ENCODE data around the gene ACR.
A peak's percentile ranks its signal among the peaks of the same experiment; 100 is the strongest.

ACR gene

GRCh38 chr22:50698546-50698945 is 39.5 kb upstream of the ACR start:
- no peak overlapping the region for H3K4me3 ChIP-seq (ENCODE audit: low read depth, low read length)
- TF ChIP-seq MYC (IDR thresholded peaks at IDR 0.05; ENCODE audit: low read depth, low read length) (no peak), MAX (IDR thresholded peaks at IDR 0.05; ENCODE audit: low read depth, low read length) (no peak), POLR2A (IDR thresholded peaks at IDR 0.05; ENCODE audit: extremely low read depth, insufficient read length) (no peak)
- TF ChIP-seq, protein P1, sequence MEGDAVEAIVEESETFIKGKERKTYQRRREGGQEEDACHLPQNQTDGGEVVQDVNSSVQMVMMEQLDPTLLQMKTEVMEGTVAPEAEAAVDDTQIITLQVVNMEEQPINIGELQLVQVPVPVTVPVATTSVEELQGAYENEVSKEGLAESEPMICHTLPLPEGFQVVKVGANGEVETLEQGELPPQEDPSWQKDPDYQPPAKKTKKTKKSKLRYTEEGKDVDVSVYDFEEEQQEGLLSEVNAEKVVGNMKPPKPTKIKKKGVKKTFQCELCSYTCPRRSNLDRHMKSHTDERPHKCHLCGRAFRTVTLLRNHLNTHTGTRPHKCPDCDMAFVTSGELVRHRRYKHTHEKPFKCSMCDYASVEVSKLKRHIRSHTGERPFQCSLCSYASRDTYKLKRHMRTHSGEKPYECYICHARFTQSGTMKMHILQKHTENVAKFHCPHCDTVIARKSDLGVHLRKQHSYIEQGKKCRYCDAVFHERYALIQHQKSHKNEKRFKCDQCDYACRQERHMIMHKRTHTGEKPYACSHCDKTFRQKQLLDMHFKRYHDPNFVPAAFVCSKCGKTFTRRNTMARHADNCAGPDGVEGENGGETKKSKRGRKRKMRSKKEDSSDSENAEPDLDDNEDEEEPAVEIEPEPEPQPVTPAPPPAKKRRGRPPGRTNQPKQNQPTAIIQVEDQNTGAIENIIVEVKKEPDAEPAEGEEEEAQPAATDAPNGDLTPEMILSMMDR (IDR thresholded peaks at IDR 0.05; ENCODE audit: low read depth, low read length): no peak
- peak; percentile 36 for DNase-seq (ENCODE audit: low read depth)

DNA sequence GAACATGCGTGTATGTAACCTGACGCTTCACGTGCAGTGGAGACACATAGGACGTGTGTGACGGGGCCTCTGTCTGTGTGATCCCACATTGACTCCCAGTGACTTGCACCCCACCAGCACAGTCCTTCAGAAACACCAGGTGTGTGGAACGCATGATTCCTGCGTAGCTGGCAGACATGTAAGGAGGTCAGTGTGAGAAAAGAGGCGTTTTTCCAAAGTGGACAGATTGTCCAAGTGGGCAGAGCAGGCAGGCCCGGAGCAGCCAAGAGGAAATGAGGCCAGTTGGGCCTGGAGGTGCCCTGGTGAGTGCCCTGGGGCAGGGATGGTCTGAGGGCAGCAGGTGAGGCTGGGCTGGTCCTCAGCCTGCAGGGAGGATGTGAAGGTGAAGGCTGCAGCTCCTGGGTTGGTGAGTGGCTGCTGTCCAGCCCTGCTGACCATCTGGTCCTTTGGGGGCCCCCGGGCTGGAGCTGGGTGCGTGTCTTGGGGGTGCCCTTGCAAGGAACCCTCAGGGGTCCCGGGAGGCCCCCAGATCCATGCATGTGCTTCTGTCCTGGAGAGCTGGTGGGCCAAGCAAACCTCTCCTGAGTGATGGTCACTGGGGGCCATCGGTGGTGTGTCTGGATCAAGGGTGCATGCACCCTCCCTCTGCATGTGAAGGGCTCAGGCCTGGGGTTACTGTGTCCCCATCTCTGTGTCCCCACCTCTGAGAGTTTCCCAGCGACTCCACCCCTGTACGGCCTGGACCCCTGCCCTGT is 38.8 kb upstream of the ACR start:
- no peak for DNase-seq (ENCODE audit: low read depth)
- no peak overlapping the region for H3K4me3 ChIP-seq (ENCODE audit: low read depth, low read length)
- no peak for TF ChIP-seq MYC (IDR thresholded peaks at IDR 0.05; ENCODE audit: low read depth, low read length)
- TF ChIP-seq MAX (IDR thresholded peaks at IDR 0.05; ENCODE audit: low read depth, low read length): no peak
- TF ChIP-seq, protein P1 (IDR thresholded peaks at IDR 0.05; ENCODE audit: low read depth, low read length): no peak
- no peak for TF ChIP-seq POLR2A (IDR thresholded peaks at IDR 0.05; ENCODE audit: extremely low read depth, insufficient read length)

DNA sequence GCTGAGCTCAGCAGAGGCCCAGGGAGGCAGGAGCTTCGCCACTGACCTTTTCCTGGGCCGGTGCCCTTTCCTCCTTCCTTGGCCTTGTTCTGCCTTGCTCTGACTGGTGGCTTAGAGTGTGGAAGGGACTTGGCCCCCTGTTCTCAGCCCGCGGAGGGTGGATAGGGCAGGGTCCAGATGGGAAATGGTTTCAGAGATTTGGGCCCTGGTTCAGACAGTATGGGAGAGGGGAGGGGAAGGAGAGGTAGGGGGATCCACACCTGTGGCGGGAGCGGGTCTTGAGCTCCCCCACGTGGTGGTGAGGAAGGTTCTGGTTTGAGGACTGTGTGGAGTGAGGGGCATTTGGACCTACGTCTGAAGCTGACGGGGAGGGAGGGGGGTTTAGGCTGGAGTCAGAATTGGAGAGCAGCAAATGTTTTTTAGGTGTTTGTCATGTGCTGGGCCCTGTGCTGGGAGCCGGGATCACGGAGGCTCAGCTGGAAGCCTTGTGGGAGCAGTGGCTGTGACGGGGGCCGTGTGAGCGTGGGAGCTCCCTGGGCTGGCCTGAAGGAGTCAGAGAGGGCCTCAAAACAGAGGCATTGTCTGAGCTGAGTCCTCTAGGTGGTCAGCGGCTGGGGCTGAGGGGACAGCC is 38.1 kb upstream of the ACR start:
- TF ChIP-seq, protein P1 (IDR thresholded peaks at IDR 0.05; ENCODE audit: low read depth, low read length): peak; percentile 3
- TF ChIP-seq MYC (IDR thresholded peaks at IDR 0.05; ENCODE audit: low read depth, low read length) (no peak), MAX (IDR thresholded peaks at IDR 0.05; ENCODE audit: low read depth, low read length) (no peak), POLR2A (IDR thresholded peaks at IDR 0.05; ENCODE audit: extremely low read depth, insufficient read length) (no peak)
- no peak for DNase-seq (ENCODE audit: low read depth)
- H3K4me3 ChIP-seq (ENCODE audit: low read depth, low read length): no peak overlapping the region

GRCh38 chr22:50700387-50701075 is 37.5 kb upstream of the ACR start:
- DNase-seq (ENCODE audit: low read depth): no peak
- no peak overlapping the region for H3K4me3 ChIP-seq (ENCODE audit: low read depth, low read length)
- TF ChIP-seq POLR2A (IDR thresholded peaks at IDR 0.05; ENCODE audit: extremely low read depth, insufficient read length): no peak
- TF ChIP-seq, protein P1 (IDR thresholded peaks at IDR 0.05; ENCODE audit: low read depth, low read length): no peak
- no peak for TF ChIP-seq MAX (IDR thresholded peaks at IDR 0.05; ENCODE audit: low read depth, low read length)
- no peak for TF ChIP-seq MYC (IDR thresholded peaks at IDR 0.05; ENCODE audit: low read depth, low read length)

- no peak for DNase-seq (ENCODE audit: low read depth)
- no peak for TF ChIP-seq MAX (IDR thresholded peaks at IDR 0.05; ENCODE audit: low read depth, low read length)
- no peak for TF ChIP-seq MYC (IDR thresholded peaks at IDR 0.05; ENCODE audit: low read depth, low read length)
- TF ChIP-seq, protein P1 (IDR thresholded peaks at IDR 0.05; ENCODE audit: low read depth, low read length): no peak
- no peak for TF ChIP-seq POLR2A (IDR thresholded peaks at IDR 0.05; ENCODE audit: extremely low read depth, insufficient read length)
- H3K4me3 ChIP-seq (ENCODE audit: low read depth, low read length): no peak overlapping the region
Measured at GRCh38 chr22:50701076-50701419, 37.0 kb upstream of the ACR start.

Measured in NB4 (cell line).